H1 (cell line): ENCODE results near the gene RPTOR. TPM values are rescaled to one million over a fixed set of nuclear protein-coding genes. Genes with fewer than 3 reads are reported as not detected.

Experiments used
- CTCF ChIA-PET: fragments of 300-600 bp; sonication (Branson Sonifier 250); formaldehyde crosslinking; loops from one replicate; lab custom pipeline; 2021; ENCODE audit not compliant: partially characterized antibody; lab: Charles Lee
- POLR2A ChIA-PET: fragments of 300-600 bp; sonication (Branson Sonifier 250); formaldehyde crosslinking; loops from one replicate; lab custom pipeline; 2021; ENCODE audit warnings: inconsistent platforms; ENCODE audit not compliant: partially characterized antibody; lab: Charles Lee
- DNase-seq, 2 experiments: peaks; one replicate each; pipeline versions ENCODE4 v3.0.0 to v3.0.0-alpha.2; 2010 to 2022; ENCODE audit warnings: low spot score in 2 of 2, low read depth in 1 of 2, mixed read lengths in 1 of 2
- FAIRE-seq: peaks from 2 replicates; lab custom pipeline; 2011; peaks lifted over from hg19 to GRCh38; lab: Jason Lieb, UNC
- H2AFZ ChIP-seq: 2 replicates; pipeline ENCODE4 v1.8.1; 2012; ENCODE audit warnings: low read length, inconsistent platforms
- H2AK5ac ChIP-seq: 2 replicates; pipeline ENCODE4 v1.6.1; 2013; ENCODE audit warnings: low read depth, low read length
- H2BK120ac ChIP-seq: replicated peaks from 2 replicates; pipeline ENCODE3; 2013; ENCODE audit warnings: low read depth, low read length, inconsistent platforms
- H2BK12ac ChIP-seq: 2 replicates; pipeline ENCODE4 v1.6.1; 2013; ENCODE audit warnings: low read depth, low read length
- H2BK15ac ChIP-seq: 2 replicates; pipeline ENCODE4 v1.6.1; 2013; ENCODE audit warnings: low read length
- H2BK20ac ChIP-seq: 2 replicates; pipeline ENCODE4 v1.6.1; 2013; ENCODE audit warnings: low read length
- H2BK5ac ChIP-seq: 2 replicates; pipeline ENCODE4 v1.6.1; 2013; ENCODE audit warnings: low read depth, low read length
- H3K14ac ChIP-seq: 2 replicates; pipeline ENCODE4 v1.6.1; 2013; ENCODE audit warnings: inconsistent platforms; ENCODE audit not compliant: insufficient read length
- H3K18ac ChIP-seq: 2 replicates; pipeline ENCODE4 v1.6.1; 2013; ENCODE audit warnings: low read length; ENCODE audit errors: extremely low read depth
- H3K23ac ChIP-seq: 2 replicates; pipeline ENCODE4 v1.6.1; 2013; ENCODE audit warnings: inconsistent platforms; ENCODE audit not compliant: insufficient read length
- H3K23me2 ChIP-seq: 2 replicates; pipeline ENCODE4 v1.6.1; 2013; ENCODE audit warnings: low read depth, low read length
- H3K27ac ChIP-seq: 2 replicates; pipeline ENCODE4 v1.6.1; 2011; ENCODE audit warnings: low read depth, low read length, inconsistent platforms
- H3K27me3 ChIP-seq, 4 experiments: replicated peaks in 1 of 4; 1 replicate in 1 of 4; 2 replicates in 3 of 4; pipeline versions ENCODE4 v1.6.1 to v1.8.1; 2011 to 2013; ENCODE audit warnings: low read length in 3 of 4, mild to moderate bottlenecking in 3 of 4, inconsistent platforms in 2 of 4, mixed read lengths in 2 of 4, moderate library complexity in 1 of 4; ENCODE audit not compliant: control insufficient read depth in 3 of 4, insufficient read depth in 3 of 4; ENCODE audit errors: extremely low read depth in 1 of 4
- H3K36me3 ChIP-seq, 4 experiments: 2 replicates each; pipeline versions ENCODE4 v1.6.1 to v1.8.1; 2011 to 2013; ENCODE audit warnings: mild to moderate bottlenecking in 4 of 4, low read length in 3 of 4, moderate library complexity in 2 of 4, control low read depth in 1 of 4, inconsistent platforms in 1 of 4; ENCODE audit not compliant: insufficient read depth in 4 of 4, control insufficient read depth in 2 of 4
- H3K4ac ChIP-seq: replicated peaks from 2 replicates; pipeline ENCODE3; 2013; ENCODE audit warnings: low read length, low read depth, mixed read lengths, inconsistent platforms; ENCODE audit not compliant: insufficient read length
- H3K4me1 ChIP-seq, 4 experiments: replicated peaks in 1 of 4; 1 replicate in 1 of 4; 2 replicates in 3 of 4; pipeline versions ENCODE4 v1.6.1 to v1.8.1; 2011 to 2013; ENCODE audit warnings: low read length in 3 of 4, inconsistent platforms in 2 of 4, mixed read lengths in 1 of 4; ENCODE audit not compliant: insufficient read depth in 4 of 4, control insufficient read depth in 3 of 4
- H3K4me2 ChIP-seq, 2 experiments: 2 replicates each; pipeline versions ENCODE4 v1.6.1 to v1.8.1; 2011 to 2013; ENCODE audit warnings: low read depth in 2 of 2, low read length in 2 of 2, control low read depth in 1 of 2, inconsistent platforms in 1 of 2, mild to moderate bottlenecking in 1 of 2; ENCODE audit not compliant: insufficient read depth in 1 of 2
- H3K4me3 ChIP-seq, 4 experiments: fragments of 200-600, 300-600 bp in 1 of 4; sonication (generic), shearing (Covaris generic), sonication (Bioruptor Twin) in 1 of 4; 2 replicates each; pipeline versions ENCODE4 v1.5.1 to v1.8.1; 2011 to 2016; ENCODE audit warnings: low read length in 4 of 4, low read depth in 3 of 4, control low read depth in 2 of 4, inconsistent platforms in 2 of 4, mild to moderate bottlenecking in 2 of 4, mixed read lengths in 1 of 4, moderate library complexity in 1 of 4; ENCODE audit not compliant: insufficient read depth in 2 of 4; ENCODE audit errors: extremely low read depth in 1 of 4
- H3K56ac ChIP-seq: replicated peaks from 2 replicates; pipeline ENCODE3; 2013; ENCODE audit warnings: low read depth, mild to moderate bottlenecking, mixed read lengths, low read length, inconsistent platforms; ENCODE audit not compliant: insufficient read length
- H3K79me1 ChIP-seq: 2 replicates; pipeline ENCODE4 v1.6.1; 2013; ENCODE audit warnings: low read depth, low read length, control low read depth
- H3K79me2 ChIP-seq, 2 experiments: 2 replicates each; pipeline versions ENCODE4 v1.6.1 to v1.8.1; 2012 to 2013; ENCODE audit warnings: low read length in 2 of 2, mild to moderate bottlenecking in 2 of 2, inconsistent platforms in 1 of 2; ENCODE audit not compliant: insufficient read depth in 2 of 2, control insufficient read depth in 1 of 2
- H3K9ac ChIP-seq, 4 experiments: replicated peaks in 1 of 4; 1 replicate in 1 of 4; 2 replicates in 3 of 4; pipeline versions ENCODE4 v1.6.1 to v1.8.1; 2011 to 2013; ENCODE audit warnings: low read depth in 3 of 4, low read length in 3 of 4, control low read depth in 2 of 4, mild to moderate bottlenecking in 2 of 4, moderate library complexity in 2 of 4, inconsistent platforms in 1 of 4; ENCODE audit errors: extremely low read depth in 1 of 4
- H3K9me3 ChIP-seq, 2 experiments: 2 replicates each; pipeline versions ENCODE4 v1.6.1 to v1.8.1; 2012 to 2013; ENCODE audit warnings: mild to moderate bottlenecking in 2 of 2, moderate library complexity in 2 of 2, control low read depth in 1 of 2, inconsistent platforms in 1 of 2, low read depth in 1 of 2, low read length in 1 of 2, mixed read lengths in 1 of 2; ENCODE audit not compliant: insufficient read depth in 2 of 2
- H4K20me1 ChIP-seq, 2 experiments: replicated peaks in 1 of 2; 2 replicates each; pipeline versions ENCODE3 to v1.8.1; 2011 to 2013; ENCODE audit warnings: inconsistent platforms in 2 of 2, low read length in 2 of 2, mild to moderate bottlenecking in 1 of 2; ENCODE audit not compliant: insufficient read depth in 2 of 2, control insufficient read depth in 1 of 2
- H4K5ac ChIP-seq: 2 replicates; pipeline ENCODE4 v1.6.1; 2013; ENCODE audit warnings: low read length, low read depth, mixed read lengths, inconsistent platforms; ENCODE audit not compliant: insufficient read length
- H4K8ac ChIP-seq: 2 replicates; pipeline ENCODE4 v1.8.0; 2013; ENCODE audit warnings: mild to moderate bottlenecking, moderate library complexity, low read length, inconsistent platforms; ENCODE audit not compliant: insufficient read depth; ENCODE audit errors: extremely low read depth
- H4K91ac ChIP-seq: replicated peaks from 2 replicates; pipeline ENCODE3; 2013; ENCODE audit warnings: low read length, mixed read lengths, inconsistent platforms; ENCODE audit not compliant: insufficient read length
- E2F6 ChIP-seq: IDR thresholded peaks from 2 replicates; pipeline ENCODE4 v1.6.1; 2012; ENCODE audit warnings: inconsistent platforms
- FOSL1 ChIP-seq: IDR thresholded peaks from 2 replicates; pipeline ENCODE4 v1.6.1; 2011; ENCODE audit warnings: mild to moderate bottlenecking, low read depth, low read length, moderate library complexity; ENCODE audit not compliant: insufficient read depth
- POLR2AphosphoS5 ChIP-seq: IDR thresholded peaks from 2 replicates; pipeline ENCODE4 v1.6.1; 2011; ENCODE audit warnings: low read depth, low read length
- SRF ChIP-seq: IDR thresholded peaks from 2 replicates; pipeline ENCODE4 v1.6.1; 2011; ENCODE audit warnings: mild to moderate bottlenecking, low read depth, low read length, moderate library complexity
- TEAD4 ChIP-seq: IDR thresholded peaks from 2 replicates; pipeline ENCODE4 v1.6.1; 2012; ENCODE audit warnings: low read depth, low read length, inconsistent platforms, mixed read lengths
- WGBS, 2 experiments: shearing (Covaris generic) in 1 of 2; methylation state at CpG; one replicate each; pipeline versions ENCODE4 v1.1.6 to v1.1.7; 2013 to 2015; ENCODE audit warnings: low lambda C conversion rate in 2 of 2, mixed read lengths in 2 of 2, inconsistent platforms in 1 of 2, low coverage in 1 of 2, missing lambda C conversion rate in 1 of 2; ENCODE audit not compliant: insufficient replicate concordance in 2 of 2, insufficient coverage in 1 of 2, insufficient read length in 1 of 2; ENCODE audit errors: extremely low coverage in 1 of 2, missing lambda C conversion rate in 1 of 2; 5-methylcytosine and 5-hydroxymethylcytosine counted together
- polyA plus RNA-seq, 7 experiments: library from polyadenylated mRNA; depleted of rRNA in 3 of 7; stranded (reverse) in 5 of 7; unstranded in 2 of 7; fragments of >200 nt in 5 of 7; fragments of 200-250 nt in 2 of 7; gene quantifications; 1 replicate in 5 of 7; 2 replicates in 1 of 7; 4 replicates in 1 of 7; pipeline versions ENCODE4 v1.2.1 to v1.2.3, GENCODE V29; 2011 to 2013; ENCODE audit warnings: missing spikeins in 2 of 7, mixed read lengths in 2 of 7
- total RNA-seq: library from RNA; stranded (reverse); fragmentation: NEBNext Ultra II Directional; extraction: Animal tissue kit (Norgen Biotek cat#: 25700); gene quantifications from 2 replicates; pipeline ENCODE4 v1.2.1, GENCODE V29; 2021
- TF ChIP-seq, protein P1 (sequence below): IDR thresholded peaks from 2 replicates; pipeline ENCODE4 v1.6.1; 2012; ENCODE audit warnings: low read length, inconsistent platforms

RPTOR gene
- total and polyA plus RNA-seq, 2 of the 8 experiments (the other 6 are each of a cell fraction or from before 2014, with no cell fraction given): 6.9 to 28.7 TPM

GRCh38 chr17:80844418-80844990 is 299.9 kb downstream of the RPTOR start:
- no peak overlapping the region for H3K4me3 ChIP-seq
- no peaks in the 10 kb centered on the region; the same call in 1 of the 2 replicates for H3K23me2 ChIP-seq
- H2BK12ac ChIP-seq: no peak overlapping the region
- no peak overlapping the region for H4K91ac ChIP-seq
- no peak overlapping the region for H3K4me2 ChIP-seq
- no peak overlapping the region for H3K23ac ChIP-seq
- ChIA-PET POLR2A (interaction anchor here (0.9 to 1.4 kb wide), 3 partner anchors 12 to 51 kb away, joined by 3 to 4 read pairs (median 3); no protein-coding TSS in a partner anchor), CTCF (interaction anchor here (0.5 to 2.6 kb wide), 6 partner anchors 8 to 55 kb away, joined by 3 to 14 read pairs (median 5); no protein-coding TSS in a partner anchor)
- no peak overlapping the region for H3K27ac ChIP-seq
- H3K9me3 ChIP-seq: peaks cover 0 to 12% of the 10 kb centered on the region in 2 experiments; a peak in 1 of 4 replicates
- H3K4ac ChIP-seq: no peak overlapping the region
- no peak for TF ChIP-seq TEAD4
- TF ChIP-seq SRF: no peak
- TF ChIP-seq E2F6: no peak
- TF ChIP-seq, protein P1, sequence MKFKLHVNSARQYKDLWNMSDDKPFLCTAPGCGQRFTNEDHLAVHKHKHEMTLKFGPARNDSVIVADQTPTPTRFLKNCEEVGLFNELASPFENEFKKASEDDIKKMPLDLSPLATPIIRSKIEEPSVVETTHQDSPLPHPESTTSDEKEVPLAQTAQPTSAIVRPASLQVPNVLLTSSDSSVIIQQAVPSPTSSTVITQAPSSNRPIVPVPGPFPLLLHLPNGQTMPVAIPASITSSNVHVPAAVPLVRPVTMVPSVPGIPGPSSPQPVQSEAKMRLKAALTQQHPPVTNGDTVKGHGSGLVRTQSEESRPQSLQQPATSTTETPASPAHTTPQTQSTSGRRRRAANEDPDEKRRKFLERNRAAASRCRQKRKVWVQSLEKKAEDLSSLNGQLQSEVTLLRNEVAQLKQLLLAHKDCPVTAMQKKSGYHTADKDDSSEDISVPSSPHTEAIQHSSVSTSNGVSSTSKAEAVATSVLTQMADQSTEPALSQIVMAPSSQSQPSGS: no peak
- no peak for TF ChIP-seq FOSL1
- no peak for TF ChIP-seq POLR2AphosphoS5
- no peaks in the 10 kb centered on the region for H3K79me2 ChIP-seq
- H2AFZ ChIP-seq: no peak overlapping the region
- H3K14ac ChIP-seq: no peak overlapping the region
- no peak overlapping the region for H2BK5ac ChIP-seq
- H3K56ac ChIP-seq: no peak overlapping the region
- FAIRE-seq (no peak), DNase-seq (no peak)
- H3K36me3 ChIP-seq: no peaks in the 10 kb centered on the region; a peak in 2 of 8 replicates
- H3K4me1 ChIP-seq: peaks cover 0 to 10% (median 5%) of the 10 kb centered on the region in 4 experiments; a peak in 6 of 7 replicates
- no peak overlapping the region for H4K5ac ChIP-seq
- H3K9ac ChIP-seq: no peak overlapping the region
- H2BK15ac ChIP-seq: no peak overlapping the region
- WGBS, 2 experiments: 86% methylated on average over 23 of the region's 25 CpGs; no CpG with 5 or more reads in 1 of the 2 experiments
- H4K8ac ChIP-seq: no peak overlapping the region
- no peak overlapping the region for H2BK120ac ChIP-seq
- H3K79me1 ChIP-seq: no peaks in the 10 kb centered on the region
- H2BK20ac ChIP-seq: no peak overlapping the region
- no peak overlapping the region for H2AK5ac ChIP-seq
- H3K27me3 ChIP-seq: no peaks in the 10 kb centered on the region
- H4K20me1 ChIP-seq: no peaks in the 10 kb centered on the region
- H3K18ac ChIP-seq: no peak overlapping the region
